Thymus (tissue), 11 donors: ENCODE results near the gene KIF5B. TPM values are rescaled to one million over a fixed set of nuclear protein-coding genes. Genes with fewer than 3 reads are reported as not detected.

Experiments
- DNase-seq, 9 donors: peaks; one replicate each; pipeline ENCODE4 v3.0.0-alpha.2; 2013; ENCODE audit warnings: low spot score in 9 of 9, low read depth in 6 of 9, missing footprints in 1 of 9
- H3K27ac ChIP-seq, 2 donors: one replicate each; pipeline ENCODE4 v1.5.1; 2013; ENCODE audit warnings: control low read depth in 1 of 2, low read depth in 1 of 2, low read length in 1 of 2, mild to moderate bottlenecking in 1 of 2, moderate library complexity in 1 of 2
- H3K27me3 ChIP-seq, 2 donors: one replicate each; pipeline ENCODE4 v1.5.1; 2013; ENCODE audit warnings: low read length in 1 of 2; ENCODE audit not compliant: control insufficient read depth in 2 of 2, insufficient read depth in 1 of 2
- H3K36me3 ChIP-seq, 2 donors: one replicate each; pipeline ENCODE4 v1.5.1; 2013; ENCODE audit warnings: low read length in 1 of 2, mild to moderate bottlenecking in 1 of 2, moderate library complexity in 1 of 2; ENCODE audit not compliant: control insufficient read depth in 2 of 2, insufficient read depth in 2 of 2
- H3K4me1 ChIP-seq, 2 donors: one replicate each; pipeline ENCODE4 v1.5.1; 2013; ENCODE audit warnings: low read length in 2 of 2; ENCODE audit not compliant: control insufficient read depth in 2 of 2, insufficient read depth in 2 of 2
- H3K4me3 ChIP-seq, 2 donors: one replicate each; pipeline ENCODE4 v1.5.1; 2013; ENCODE audit warnings: low read length in 2 of 2, control low read depth in 1 of 2, mild to moderate bottlenecking in 1 of 2
- H3K9me3 ChIP-seq, 2 donors: one replicate each; pipeline ENCODE4 v1.5.1; 2013; ENCODE audit warnings: low read length in 1 of 2, mild to moderate bottlenecking in 1 of 2; ENCODE audit not compliant: control insufficient read depth in 2 of 2, insufficient read depth in 1 of 2
- WGBS: extraction: QIAGEN DNeasy Blood & Tissue Kit; methylation state at CpG from one replicate; pipeline ENCODE4 v1.1.7; 2013; 5-methylcytosine and 5-hydroxymethylcytosine counted together
- polyA plus RNA-seq: library from polyadenylated mRNA; stranded (reverse); fragments of 200-250 nt; gene quantifications from one replicate; pipeline ENCODE4 v1.2.3, GENCODE V29; 2013
- total RNA-seq: library from RNA; stranded (reverse); fragments of 120-200 nt; gene quantifications from one replicate; pipeline ENCODE4 v1.2.4, GENCODE V29; 2013
- donor health status: healthy.

KIF5B gene
- total and polyA plus RNA-seq, 2 donors: 47.3 to 70.4 TPM

DNA sequence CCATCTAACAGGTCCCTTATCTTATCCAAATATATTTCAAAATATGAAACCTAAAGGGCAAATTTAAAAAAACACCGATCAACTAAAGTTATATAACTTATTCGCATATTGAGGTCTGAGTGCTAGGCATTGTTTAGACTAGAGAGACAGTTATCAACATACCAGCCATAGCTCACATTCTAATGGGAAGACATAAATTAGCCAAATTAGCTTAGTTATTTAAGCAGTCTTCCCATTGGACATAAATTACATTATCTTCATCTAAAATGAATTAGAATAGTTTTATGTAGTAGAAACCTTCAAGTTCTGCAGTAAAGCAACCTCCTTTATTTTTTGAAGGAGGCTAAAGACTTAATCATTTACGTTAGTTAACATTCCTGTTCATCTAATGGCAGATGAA is 17.4 kb downstream of the KIF5B start:
- Histone ChIP-seq H3K4me1 (no peaks in the 10 kb centered on the region), H3K4me3 (no peak overlapping the region), H3K27ac (no peak overlapping the region), H3K9me3 (no peaks in the 10 kb centered on the region), H3K27me3 (no peaks in the 10 kb centered on the region), H3K36me3 (peaks cover 12 to 72% of the 10 kb centered on the region in 2 donors)
- 98% methylated on average over 3 of the region's 3 CpGs for WGBS
- no peak for DNase-seq

DNA sequence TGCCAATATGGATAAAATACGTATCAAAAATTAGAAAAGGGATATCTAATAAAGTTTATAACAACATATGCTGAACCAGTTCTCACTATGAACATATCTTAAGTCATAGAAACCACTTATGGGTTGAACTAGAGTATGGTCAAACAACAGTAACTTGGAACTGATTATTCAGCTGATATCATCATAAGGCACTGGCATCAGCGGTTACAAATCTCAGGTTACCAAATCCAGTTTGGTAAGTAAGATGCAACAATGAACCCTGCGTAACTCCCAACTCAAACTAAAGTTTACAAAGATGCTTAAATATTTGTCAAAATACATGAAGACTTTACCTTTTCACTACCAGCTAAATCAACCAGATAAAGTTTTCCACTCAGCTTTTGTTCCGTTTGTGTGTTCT is 19.3 kb downstream of the KIF5B start:
- H3K9me3 ChIP-seq: no peaks in the 10 kb centered on the region
- no peak overlapping the region for H3K4me3 ChIP-seq
- H3K4me1 ChIP-seq: no peaks in the 10 kb centered on the region
- 98% methylated on average over 4 of the region's 4 CpGs for WGBS
- H3K27ac ChIP-seq: no peak overlapping the region
- DNase-seq: no peak
- H3K36me3 ChIP-seq: peaks cover 21 to 78% of the 10 kb centered on the region in 2 donors
- no peaks in the 10 kb centered on the region for H3K27me3 ChIP-seq

DNA sequence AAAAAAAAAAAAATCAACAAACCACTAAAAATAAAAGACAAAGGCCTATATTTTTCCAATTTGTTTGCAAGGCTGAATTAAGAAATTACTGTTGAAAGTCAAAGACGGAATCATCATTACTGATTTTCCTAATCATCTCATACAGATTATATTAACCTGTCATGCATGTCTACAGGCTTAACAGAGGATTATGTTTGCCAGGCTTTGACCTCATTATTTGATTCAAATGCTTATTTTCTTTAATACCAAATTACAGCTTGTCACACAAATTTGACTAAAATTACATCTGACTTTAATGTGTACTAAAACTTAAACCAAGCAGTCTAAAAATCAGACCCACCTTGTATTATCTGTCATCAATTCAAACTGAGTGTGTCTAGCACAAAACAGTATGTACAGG is 21.2 kb downstream of the KIF5B start:
- no peak overlapping the region for H3K27ac ChIP-seq
- DNase-seq: no peak
- no peaks in the 10 kb centered on the region for H3K4me1 ChIP-seq
- no peak overlapping the region for H3K4me3 ChIP-seq
- peaks cover 32 to 90% of the 10 kb centered on the region in 2 donors for H3K36me3 ChIP-seq
- H3K9me3 ChIP-seq: no peaks in the 10 kb centered on the region
- H3K27me3 ChIP-seq: no peaks in the 10 kb centered on the region
- 96% methylated on average over 1 of the region's 1 CpG for WGBS

DNA sequence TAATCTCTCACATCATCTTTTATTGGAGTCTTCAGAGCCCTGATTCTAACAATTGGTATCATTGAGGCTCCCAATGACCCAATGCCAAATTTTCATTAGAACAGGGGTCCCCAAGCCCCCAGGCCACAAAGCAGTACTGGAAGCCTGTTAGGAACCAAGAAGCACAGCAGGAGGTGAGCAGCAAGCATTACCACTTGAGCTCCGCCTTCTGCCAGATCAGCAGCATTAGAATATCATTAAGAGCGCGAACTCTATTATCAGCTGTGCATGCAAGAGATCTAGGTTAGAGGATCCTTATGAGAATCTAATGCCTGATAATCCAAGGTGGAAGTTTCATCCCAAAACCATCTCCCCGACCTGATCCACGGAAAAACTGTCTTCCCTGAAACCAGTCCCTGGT is 23.1 kb downstream of the KIF5B start:
- H3K36me3 ChIP-seq: peaks cover 34 to 94% of the 10 kb centered on the region in 2 donors
- no peak for DNase-seq
- H3K4me1 ChIP-seq: no peaks in the 10 kb centered on the region
- 90% methylated on average over 5 of the region's 5 CpGs for WGBS
- no peaks in the 10 kb centered on the region for H3K9me3 ChIP-seq
- H3K27me3 ChIP-seq: no peaks in the 10 kb centered on the region
- no peak overlapping the region for H3K4me3 ChIP-seq
- H3K27ac ChIP-seq: no peak overlapping the region

DNA sequence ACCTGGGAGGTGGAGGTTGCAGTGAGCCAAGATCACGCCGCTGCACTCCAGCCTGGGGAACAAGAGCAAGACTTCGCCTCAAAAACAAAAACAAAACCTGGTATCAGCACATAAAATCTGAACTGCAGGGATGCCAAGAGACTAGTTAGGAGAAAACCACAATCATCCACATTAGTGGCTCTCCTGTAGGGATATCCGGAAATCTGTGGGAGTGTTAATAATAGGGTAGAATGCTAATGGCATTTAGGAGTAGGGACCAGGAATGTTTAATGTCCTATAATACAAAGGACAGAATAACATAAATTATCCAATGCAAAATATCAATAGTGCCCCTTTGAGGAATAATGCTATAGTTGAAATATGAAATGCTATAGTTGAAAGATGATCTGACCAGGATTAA is 24.3 kb downstream of the KIF5B start:
- Histone ChIP-seq H3K27me3 (no peaks in the 10 kb centered on the region), H3K36me3 (peaks cover 40 to 94% of the 10 kb centered on the region in 2 donors)
- 99% methylated on average over 4 of the region's 4 CpGs for WGBS

DNA sequence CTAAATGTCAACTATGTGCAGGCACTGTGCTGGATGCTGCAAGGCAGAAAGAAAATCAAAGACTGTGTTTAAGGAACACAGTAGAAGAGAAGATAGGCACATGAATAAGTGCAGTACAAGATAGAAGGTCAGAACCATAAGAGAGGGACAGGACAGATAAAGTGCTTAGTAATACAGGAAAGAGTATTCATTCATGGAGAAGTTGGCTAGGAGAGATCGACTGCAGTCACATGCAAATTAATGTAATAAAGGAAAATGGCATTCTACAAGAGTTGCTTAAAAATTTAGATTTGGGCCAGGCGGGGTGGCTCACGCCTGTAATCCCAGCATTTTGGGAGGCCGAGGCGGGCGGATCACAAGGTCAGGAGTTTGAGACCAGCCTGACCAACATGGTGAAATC is 24.8 kb downstream of the KIF5B start:
- no peaks in the 10 kb centered on the region for H3K9me3 ChIP-seq
- H3K27ac ChIP-seq: no peak overlapping the region

More for the DNA sequence above, 24.3 kb downstream of the KIF5B start:
- Histone ChIP-seq H3K9me3 (no peaks in the 10 kb centered on the region), H3K27ac (no peak overlapping the region), H3K4me1 (no peaks in the 10 kb centered on the region), H3K4me3 (no peak overlapping the region)
- no peak for DNase-seq

DNA sequence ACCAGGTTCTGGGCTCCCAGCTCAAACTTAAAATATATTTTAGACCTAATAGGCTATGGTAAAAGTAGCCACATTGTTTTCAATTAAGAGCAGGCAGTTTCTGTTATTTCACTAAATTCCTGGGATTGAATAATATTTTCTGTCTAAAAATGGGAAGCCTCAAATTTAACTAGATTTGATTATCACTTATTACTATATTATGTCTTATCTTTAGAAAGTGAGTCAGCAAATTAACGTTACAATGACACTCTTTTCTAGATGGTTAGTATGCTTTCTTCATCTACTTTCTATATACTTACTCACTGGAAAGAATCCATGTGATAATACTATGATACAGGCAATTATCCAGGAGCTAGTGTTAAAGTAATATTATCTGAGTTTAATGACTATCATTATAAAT is 27.5 kb downstream of the KIF5B start:
- WGBS: 48% methylated on average over 1 of the region's 1 CpG

More for the DNA sequence above, 24.8 kb downstream of the KIF5B start:
- H3K36me3 ChIP-seq: peaks cover 41 to 94% of the 10 kb centered on the region in 2 donors
- DNase-seq: no peak
- H3K4me3 ChIP-seq: no peak overlapping the region
- H3K27me3 ChIP-seq: no peaks in the 10 kb centered on the region
- whole genome bisulfite sequencing: 97% methylated on average over 6 of the region's 6 CpGs
- H3K4me1 ChIP-seq: no peaks in the 10 kb centered on the region

DNA sequence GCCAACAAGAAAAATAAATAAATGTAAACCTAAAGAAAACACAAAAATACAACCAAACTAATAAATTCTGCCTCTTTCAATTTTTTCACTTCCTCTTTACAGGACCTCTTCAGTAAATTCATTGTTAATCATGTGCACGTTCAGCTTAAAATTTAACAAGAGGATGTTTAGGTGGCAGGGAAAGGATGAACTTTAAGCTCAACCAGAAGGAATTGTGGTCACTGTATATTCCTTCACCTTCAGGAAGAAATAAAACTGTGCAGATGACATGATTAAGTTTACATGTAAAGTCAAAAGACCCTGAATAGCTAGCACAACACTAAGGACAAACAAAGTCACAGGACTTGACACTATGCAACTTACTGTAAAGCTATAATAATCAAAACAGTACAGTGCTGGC is 33.0 kb downstream of the KIF5B start:
- WGBS: 95% methylated on average over 1 of the region's 1 CpG

More for the DNA sequence above, 27.5 kb downstream of the KIF5B start:
- DNase-seq: no peak
- H3K27me3 ChIP-seq: no peaks in the 10 kb centered on the region
- no peaks in the 10 kb centered on the region for H3K4me1 ChIP-seq
- H3K36me3 ChIP-seq: peaks cover 42 to 86% of the 10 kb centered on the region in 2 donors
- H3K4me3 ChIP-seq: no peak overlapping the region
- no peak overlapping the region for H3K27ac ChIP-seq
- H3K9me3 ChIP-seq: no peaks in the 10 kb centered on the region

DNA sequence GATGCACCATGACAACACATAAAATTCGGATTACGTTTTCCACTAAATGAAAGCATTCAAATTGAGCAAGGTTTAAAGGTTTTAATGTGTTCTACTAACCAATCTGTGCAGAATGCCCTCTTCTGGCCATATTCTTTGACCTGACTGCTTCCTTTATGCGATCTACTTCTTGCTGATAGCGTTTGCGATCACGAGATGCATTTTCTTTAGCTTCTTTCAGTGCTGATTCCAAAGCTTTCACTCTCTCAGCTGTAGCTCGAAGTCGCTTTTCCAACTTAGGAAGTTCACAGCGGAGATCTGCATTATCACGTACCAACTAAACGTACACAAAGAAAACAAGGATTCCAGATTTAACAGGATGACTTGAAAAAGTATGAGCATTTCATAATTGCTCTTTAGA is 39.2 kb downstream of the KIF5B start:
- Histone ChIP-seq H3K27ac (no peak overlapping the region), H3K9me3 (no peaks in the 10 kb centered on the region), H3K27me3 (no peaks in the 10 kb centered on the region), H3K4me3 (no peak overlapping the region), H3K36me3 (peaks cover 43 to 94% of the 10 kb centered on the region in 2 donors), H3K4me1 (no peaks in the 10 kb centered on the region)
- 98% methylated on average over 11 of the region's 11 CpGs for WGBS
- DNase-seq: no peak

More for the DNA sequence above, 33.0 kb downstream of the KIF5B start:
- H3K4me1 ChIP-seq: no peaks in the 10 kb centered on the region
- no peak overlapping the region for H3K4me3 ChIP-seq
- no peak for DNase-seq
- no peaks in the 10 kb centered on the region for H3K9me3 ChIP-seq
- peaks cover 35 to 87% of the 10 kb centered on the region in 2 donors for H3K36me3 ChIP-seq
- no peak overlapping the region for H3K27ac ChIP-seq
- H3K27me3 ChIP-seq: no peaks in the 10 kb centered on the region

DNA sequence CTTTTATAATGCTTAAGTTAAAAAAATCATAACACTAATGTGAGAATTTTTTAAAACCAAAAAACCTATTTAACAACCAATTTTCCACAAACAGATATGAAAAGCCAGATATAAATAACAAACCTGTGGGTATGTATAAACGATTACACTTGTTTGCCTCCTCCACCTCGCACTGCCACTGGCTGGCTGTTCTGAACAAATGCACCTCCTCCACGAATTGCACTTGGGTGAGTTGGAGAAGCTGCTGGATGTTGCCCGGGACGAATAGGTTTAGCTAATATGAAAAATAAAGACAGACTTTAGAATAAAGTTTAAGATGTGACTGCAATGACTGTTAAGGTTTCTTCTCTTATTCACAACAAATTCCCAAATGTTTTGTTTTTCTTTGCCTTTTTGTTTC is 40.8 kb downstream of the KIF5B start:
- Histone ChIP-seq H3K27ac (no peak overlapping the region), H3K9me3 (no peaks in the 10 kb centered on the region), H3K27me3 (no peaks in the 10 kb centered on the region), H3K4me1 (no peaks in the 10 kb centered on the region), H3K4me3 (no peak overlapping the region), H3K36me3 (peaks cover 31 to 89% of the 10 kb centered on the region in 2 donors)
- 99% methylated on average over 5 of the region's 5 CpGs for whole genome bisulfite sequencing
- DNase-seq: no peak
